Nephron progenitor cell (in vitro differentiated cells): ENCODE measurements around the gene FAM219B.
"Not testable (repeated sequence)": the region's sequence is repeated elsewhere in the genome, so short reads cannot be mapped to it uniquely, and the experiment has no call there.

Experiments used
- DNase-seq: peaks from one replicate; pipeline ENCODE4 v3.0.0; 2021
- H3K27ac Mint-ChIP-seq: 2 replicates; pipeline ENCODE4 v1.8.0; 2021; ENCODE audit warnings: mild to moderate bottlenecking, moderate library complexity, mixed read lengths
- H3K27me3 Mint-ChIP-seq: 2 replicates; pipeline ENCODE4 v1.8.0; 2021; ENCODE audit warnings: mild to moderate bottlenecking, low read depth, mixed read lengths; ENCODE audit not compliant: poor library complexity
- H3K36me3 Mint-ChIP-seq: 2 replicates; pipeline ENCODE4 v1.8.0; 2021; ENCODE audit warnings: low read depth, mixed read lengths
- H3K4me1 Mint-ChIP-seq: 2 replicates; pipeline ENCODE4 v1.8.0; 2021; ENCODE audit warnings: mixed read lengths
- H3K4me3 Mint-ChIP-seq: 2 replicates; pipeline ENCODE4 v1.8.0; 2021; ENCODE audit warnings: mild to moderate bottlenecking, moderate library complexity, mixed read lengths
- H3K9me3 Mint-ChIP-seq: 2 replicates; pipeline ENCODE4 v1.8.0; 2021; ENCODE audit warnings: mild to moderate bottlenecking, moderate library complexity, mixed read lengths
- CTCF ChIP-seq: fragments of 200-600 bp; sonication (generic); IDR thresholded peaks from 2 replicates; pipeline ENCODE4 v1.5.0; 2021; ENCODE audit warnings: antibody characterized with exemption

The FAM219B gene

DNA sequence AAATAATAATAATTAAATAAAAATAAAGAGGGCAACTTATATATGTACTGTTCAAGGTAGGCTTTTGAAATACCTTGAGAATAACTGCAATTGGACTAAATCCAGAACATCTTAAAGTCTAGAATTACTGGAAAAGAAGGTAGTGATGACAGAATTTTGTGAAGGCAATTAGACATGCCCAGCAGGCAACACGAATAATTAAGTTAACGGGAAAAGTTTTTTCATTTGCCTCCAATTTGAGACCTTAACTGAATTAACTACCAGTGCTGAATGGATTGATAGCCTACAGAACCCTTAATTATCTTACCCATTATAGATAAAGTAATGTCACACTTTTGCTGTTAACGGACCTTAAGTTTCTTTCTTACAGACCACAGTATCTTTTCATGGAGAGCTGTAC is 17.9 kb upstream of the FAM219B start:
- no peak overlapping the region for H3K4me3 Mint-ChIP-seq
- no peaks in the 10 kb centered on the region for H3K4me1 Mint-ChIP-seq
- no peak for DNase-seq
- H3K9me3 Mint-ChIP-seq = no peaks in the 10 kb centered on the region
- H3K27me3 Mint-ChIP-seq = no peaks in the 10 kb centered on the region
- TF ChIP-seq CTCF = no peak
- H3K36me3 Mint-ChIP-seq = peaks cover 68% of the 10 kb centered on the region
- no peak overlapping the region for H3K27ac Mint-ChIP-seq

DNA sequence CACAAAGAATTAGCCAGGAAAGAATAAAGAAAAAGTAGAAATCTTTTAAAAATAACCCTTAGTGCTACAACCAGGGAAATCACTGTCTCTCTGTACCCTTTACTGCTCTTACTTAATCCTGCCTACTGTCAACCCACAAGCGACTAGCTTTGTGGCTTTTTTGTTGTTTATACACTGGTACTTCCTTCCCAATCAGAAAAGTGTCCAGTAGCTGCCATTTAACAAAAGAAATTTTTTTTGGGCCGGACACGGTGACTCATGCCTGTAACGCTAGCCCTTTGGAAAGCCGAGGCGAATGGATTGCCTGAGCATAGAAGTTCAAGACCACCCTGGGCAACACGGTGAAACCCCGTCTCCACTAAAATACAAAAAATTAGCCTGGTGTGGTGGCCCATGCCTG is 13.8 kb upstream of the FAM219B start:
- Mint-ChIP-seq H3K9me3 (no peaks in the 10 kb centered on the region), H3K4me3 (no peak overlapping the region), H3K4me1 (no peaks in the 10 kb centered on the region), H3K27ac (no peak overlapping the region), H3K36me3 (peaks cover 68% of the 10 kb centered on the region), H3K27me3 (no peaks in the 10 kb centered on the region)
- no peak for TF ChIP-seq CTCF
- DNase-seq = no peak

DNA sequence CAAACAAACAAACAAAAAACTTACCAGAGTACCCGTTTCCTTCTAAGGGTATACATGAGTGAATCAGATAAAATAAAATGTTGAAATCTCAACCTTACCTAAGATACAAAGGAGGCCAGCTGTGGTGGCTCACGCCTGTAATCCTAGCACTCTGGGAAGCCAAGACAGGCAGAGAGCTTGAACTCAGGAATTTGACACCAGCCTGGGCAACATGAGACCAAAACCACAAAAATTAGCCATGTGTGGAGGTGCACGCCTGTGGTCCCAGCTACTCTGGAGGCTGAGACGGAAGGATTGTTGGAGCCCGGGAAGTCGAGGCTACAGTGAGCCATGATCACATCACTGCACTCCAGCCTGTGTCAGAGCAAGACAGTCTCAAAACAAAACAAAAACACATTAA is 11.0 kb upstream of the FAM219B start:
- Mint-ChIP-seq H3K27me3 (no peaks in the 10 kb centered on the region), H3K4me1 (no peaks in the 10 kb centered on the region), H3K36me3 (peaks cover 75% of the 10 kb centered on the region), H3K4me3 (no peak overlapping the region), H3K27ac (no peak overlapping the region), H3K9me3 (no peaks in the 10 kb centered on the region)
- no peak for DNase-seq
- no peak for TF ChIP-seq CTCF

- Mint-ChIP-seq H3K36me3 (peaks cover 77% of the 10 kb centered on the region), H3K27ac (peak overlapping the region; percentile 79)
- not testable (repeated sequence) for H3K4me1 Mint-ChIP-seq, H3K27me3 Mint-ChIP-seq, H3K9me3 Mint-ChIP-seq, DNase-seq, H3K4me3 Mint-ChIP-seq
Observed at GRCh38 chr15:74913799-74914198, 7.1 kb upstream of the FAM219B start.

GRCh38 chr15:74913041-74913440 is 6.4 kb upstream of the FAM219B start:
- TF ChIP-seq CTCF = no peak
- Mint-ChIP-seq H3K9me3 (peaks cover 6% of the 10 kb centered on the region), H3K4me1 (no peaks in the 10 kb centered on the region), H3K4me3 (no peak overlapping the region), H3K36me3 (peaks cover 73% of the 10 kb centered on the region), H3K27ac (no peak overlapping the region), H3K27me3 (no peaks in the 10 kb centered on the region)
- DNase-seq = no peak

- Mint-ChIP-seq H3K27me3 (peaks cover 4% of the 10 kb centered on the region), H3K27ac (no peak overlapping the region), H3K36me3 (peaks cover 62% of the 10 kb centered on the region), H3K4me1 (peaks cover 34% of the 10 kb centered on the region), H3K9me3 (peaks cover 6% of the 10 kb centered on the region), H3K4me3 (peak overlapping the region; percentile 4)
- no peak for DNase-seq
- TF ChIP-seq CTCF = no peak
Observed at GRCh38 chr15:74908635-74909034, 2.0 kb upstream of the FAM219B start.
